Ovary (tissue), 3 donors: Measurements from ENCODE around the gene RRP1B.

ENCODE experiments used
- CTCF ChIP-seq, 3 donors: fragments of 450-650 bp in 2 of 3; fragments of 200-600 bp in 1 of 3; IDR thresholded peaks; one replicate each; pipeline versions ENCODE4 v1.5.1 to v1.8.0; 2016 to 2022; ENCODE audit warnings: antibody characterized with exemption in 3 of 3, mild to moderate bottlenecking in 1 of 3
- POLR2A ChIP-seq: fragments of 450-650 bp; IDR thresholded peaks from one replicate; pipeline ENCODE4 v1.6.1; 2017; ENCODE audit warnings: antibody characterized with exemption, mild to moderate bottlenecking, moderate library complexity
- donor health status: DM: no; HTN: no; CAD: no.

GRCh38 chr21:43613755-43614638 is 45.4 kb upstream of the RRP1B start:
- no peak for TF ChIP-seq CTCF (IDR thresholded peaks at IDR 0.05)
- TF ChIP-seq POLR2A = no peak
